HG03196 (cell line): ENCODE results near the gene MRPL23.
"Not testable (repeated sequence)": the region's sequence is repeated elsewhere in the genome, so short reads cannot be mapped to it uniquely, and the experiment has no call there.

Experiments
- ATAC-seq: cut with Tn5 transposase; IDR thresholded peaks from one replicate; pipeline ENCODE4 v1.9.1; 2021; ENCODE audit not compliant: unreplicated experiment

MRPL23 gene

GRCh38 chr11:1932681-1933080 lies 14.5 kb upstream of the MRPL23 start:
- ATAC-seq: no peak

GRCh38 chr11:1933416-1934334 lies 13.5 kb upstream of the MRPL23 start:
- ATAC-seq: no peak

GRCh38 chr11:1934335-1935155 lies 12.6 kb upstream of the MRPL23 start:
- ATAC-seq: no peak

- no peak for ATAC-seq
Observed at GRCh38 chr11:1935156-1936071, 11.7 kb upstream of the MRPL23 start.

GRCh38 chr11:1936072-1936780 lies 10.9 kb upstream of the MRPL23 start:
- ATAC-seq: no peak

- no peak for ATAC-seq
Observed at GRCh38 chr11:1936781-1937615, 10.1 kb upstream of the MRPL23 start.

GRCh38 chr11:1937616-1938342 lies 9.4 kb upstream of the MRPL23 start:
- ATAC-seq: no peak

- no peak for ATAC-seq
Observed at GRCh38 chr11:1938343-1939005, 8.7 kb upstream of the MRPL23 start.

GRCh38 chr11:1939006-1939625 lies 8.0 kb upstream of the MRPL23 start:
- ATAC-seq: no peak

GRCh38 chr11:1939788-1940187 lies 7.3 kb upstream of the MRPL23 start:
- not testable (repeated sequence) for ATAC-seq

GRCh38 chr11:1942558-1943260 lies 4.4 kb upstream of the MRPL23 start:
- ATAC-seq: no peak

- no peak for ATAC-seq
Observed at GRCh38 chr11:1943576-1943975, 3.6 kb upstream of the MRPL23 start.

- no peak for ATAC-seq
Observed at GRCh38 chr11:1943977-1944376, 3.2 kb upstream of the MRPL23 start.

GRCh38 chr11:1947592-1948237 lies 583 bp downstream of the MRPL23 start:
- ATAC-seq: no peak

GRCh38 chr11:1948389-1948788 lies 1.3 kb downstream of the MRPL23 start:
- ATAC-seq: no peak

- no peak for ATAC-seq
Observed at GRCh38 chr11:1949302-1949701, 2.2 kb downstream of the MRPL23 start.

GRCh38 chr11:1949922-1950321 lies 2.8 kb downstream of the MRPL23 start:
- ATAC-seq: no peak
